ENCODE data around the gene TMEM125.

- TF ChIP-seq CTCF (IDR thresholded peaks at IDR 0.05): no peak
- TF ChIP-seq POLR2A (IDR thresholded peaks at IDR 0.05): no peak
Measured at GRCh38 chr1:43246466-43247213, 23.1 kb upstream of the TMEM125 start.

Data from testis (tissue), 2 donors.